NCI-H1694 (cell line): ENCODE results near the gene OR4K2.
"Not testable (repeated sequence)": the region's sequence is repeated elsewhere in the genome, so short reads cannot be mapped to it uniquely, and the experiment has no call there.

Source experiments
- DNase-seq: peaks from one replicate; lab custom pipeline; 2025; lab: John Stamatoyannopoulos, UW

OR4K2 gene

GRCh38 chr14:19874842-19875241, at the start of gene OR4K2:
OR4K2 (plus strand) TSS chr14:19875142; CDS start chr14:19876268, 1,126 bp downstream.
- DNase-seq, result no peak

GRCh38 chr14:19827626-19828244, 47.2 kb upstream of the OR4K2 start:
- not testable (repeated sequence) for DNase-seq

- DNase-seq, result peak; percentile 29
Observed at GRCh38 chr14:19828314-19828713, 46.6 kb upstream of the OR4K2 start.

GRCh38 chr14:19834203-19834848, 40.6 kb upstream of the OR4K2 start:
- DNase-seq, result not testable (repeated sequence)

GRCh38 chr14:19838433-19838832, 36.5 kb upstream of the OR4K2 start:
- no peak for DNase-seq

- no peak for DNase-seq
Observed at GRCh38 chr14:19851365-19851764, 23.6 kb upstream of the OR4K2 start.

GRCh38 chr14:19866061-19866669, 8.8 kb upstream of the OR4K2 start:
- DNase-seq, result not testable (repeated sequence)

GRCh38 chr14:19873178-19873577, 1.8 kb upstream of the OR4K2 start:
- no peak for DNase-seq

GRCh38 chr14:19878029-19878642, 3.2 kb downstream of the OR4K2 start:
- peak; percentile 58 for DNase-seq

GRCh38 chr14:19895282-19895681, 20.3 kb downstream of the OR4K2 start:
- DNase-seq, result no peak

GRCh38 chr14:19900999-19901398, 26.1 kb downstream of the OR4K2 start:
- no peak for DNase-seq

GRCh38 chr14:19902409-19902808, 27.5 kb downstream of the OR4K2 start:
- DNase-seq, result no peak

GRCh38 chr14:19906665-19907064, 31.7 kb downstream of the OR4K2 start:
- DNase-seq, result no peak

GRCh38 chr14:19911114-19911513, 36.2 kb downstream of the OR4K2 start:
- DNase-seq, result no peak

- DNase-seq, result no peak
Observed at GRCh38 chr14:19917243-19917642, 42.3 kb downstream of the OR4K2 start.

- no peak for DNase-seq
Observed at GRCh38 chr14:19917955-19918518, 43.1 kb downstream of the OR4K2 start.

- no peak for DNase-seq
Observed at GRCh38 chr14:19918553-19919264, 43.8 kb downstream of the OR4K2 start.

- no peak for DNase-seq
Observed at GRCh38 chr14:19920021-19920657, 45.2 kb downstream of the OR4K2 start, which contains the start of gene OR4K5. OR4K5 (plus strand) TSS chr14:19920607; CDS start chr14:19920607, 0 bp downstream.

- no peak for DNase-seq
Observed at GRCh38 chr14:19930617-19931016, 55.7 kb downstream of the OR4K2 start, which contains the start of gene OR4K1. OR4K1 (plus strand) TSS chr14:19930917; CDS start chr14:19935667, 4,750 bp downstream.
